Measurements from ENCODE around the gene LYPD8.
"Not testable (repeated sequence)": the region's sequence is repeated elsewhere in the genome, so short reads cannot be mapped to it uniquely, and the experiment has no call there.

DNA sequence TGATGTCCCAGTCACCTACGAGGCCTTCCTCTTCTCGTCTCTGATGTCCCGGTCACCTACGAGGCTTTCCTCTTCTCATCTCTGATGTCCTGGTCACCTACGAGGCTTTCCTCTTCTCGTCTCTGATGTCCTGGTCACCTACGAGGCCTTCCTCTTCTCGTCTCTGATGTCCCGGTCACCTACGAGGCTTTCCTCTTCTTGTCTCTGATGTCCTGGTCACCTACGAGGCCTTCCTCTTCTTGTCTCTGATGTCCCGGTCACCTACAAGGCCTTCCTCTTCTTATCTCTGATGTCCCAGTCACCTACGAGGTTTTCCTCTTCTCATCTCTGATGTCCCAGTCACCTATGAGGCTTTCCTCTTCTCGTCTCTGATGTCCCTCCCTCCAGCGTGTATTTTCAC, 47.9 kb upstream of the LYPD8 start:
- not testable (repeated sequence) for TF ChIP-seq CTCF, POLR2AphosphoS5 (IDR thresholded peaks at IDR 0.05)

Measured in transverse colon (tissue), 4 donors.